Pancreas (tissue), 10 donors: ENCODE data around the gene KHDC3L. TPM values are rescaled to one million over a fixed set of nuclear protein-coding genes. Genes with fewer than 3 reads are reported as not detected.

ENCODE experiments used
- ATAC-seq, 4 donors: fragments of 200-7000 bp; cut with Tn5 transposase; one replicate each; pipeline versions ENCODE4 v1.8.0 to v1.9.1; 2020; ENCODE audit warnings: mild to moderate bottlenecking in 4 of 4, moderate library complexity in 4 of 4
- DNase-seq, 6 donors: peaks; one replicate each; pipeline ENCODE4 v3.0.0-alpha.2; 2020
- FAIRE-seq: peaks from 2 replicates; lab custom pipeline; 2012; peaks lifted over from hg19 to GRCh38; lab: Jason Lieb, UNC
- H3K27ac ChIP-seq, 4 donors: fragments of 200-600 bp; sonication (generic); 1 replicate in 3 of 4; 2 replicates in 1 of 4; pipeline versions ENCODE4 v1.5.0 to v1.8.0; 2020
- H3K27me3 ChIP-seq, 4 donors: fragments of 200-600 bp; one replicate each; pipeline ENCODE4 v1.8.0; 2021
- H3K36me3 ChIP-seq, 3 donors: fragments of 200-600 bp; sonication (generic) in 1 of 3; one replicate each; pipeline versions ENCODE4 v1.5.0 to v1.8.0; 2020 to 2021
- H3K4me1 ChIP-seq, 3 donors: fragments of 200-600 bp; one replicate each; pipeline ENCODE4 v1.8.0; 2021
- H3K4me3 ChIP-seq, 4 donors: fragments of 200-600 bp; sonication (generic) in 2 of 4; one replicate each; pipeline versions ENCODE4 v1.5.0 to v1.8.0; 2020 to 2021
- H3K9me3 ChIP-seq, 4 donors: fragments of 200-600 bp; one replicate each; pipeline ENCODE4 v1.8.0; 2021
- CTCF ChIP-seq, 4 donors: fragments of 200-600 bp; sonication (generic) in 3 of 4; IDR thresholded peaks; one replicate each; pipeline versions ENCODE4 v1.5.0 to v1.8.0; 2021; ENCODE audit warnings: antibody characterized with exemption in 4 of 4
- WGBS, 2 donors: extraction: QIAGEN DNeasy Blood & Tissue Kit; methylation state at CpG; one replicate each; pipeline ENCODE4 v1.1.7; 2013; 5-methylcytosine and 5-hydroxymethylcytosine counted together
- intact Hi-C, 3 donors: fragments of 100-400 bp; cut with DNase I; formaldehyde crosslinking; loops; one replicate each; pipeline versions ENCODE4 v1.11.1 to v1.14.2; 2022
- polyA plus RNA-seq, 2 donors: library from polyadenylated mRNA; stranded (reverse); fragments of 200-250 nt; gene quantifications; one replicate each; pipeline ENCODE4 v1.2.3, GENCODE V29; 2013
- total RNA-seq, 6 donors: library from RNA; stranded (reverse); fragmentation: NEBNext Ultra II Directional in 4 of 6; extraction: Animal tissue kit (Norgen Biotek cat#: 25700) in 4 of 6; gene quantifications; one replicate each; pipeline versions ENCODE4 v1.2.1 to v1.2.4, GENCODE V29; 2021 to 2023
- donor health status: healthy with polysubstance abuse.
- donor health status: DM: no; HTN: no; CAD: no; lungs with moderate emphysema.
- donor health status: DM: no; HTN: no; CAD: no.
- donor health status: control.
- donor health status: control.
- donor health status: Bipolar disorder and iron deficiency.
- donor health status: DM: yes; HTN: yes; CAD: no.
- donor health status: DM: no; HTN: no; CAD: no.
- donor health status: DM: no; HTN: no; CAD: no.
- donor health status: DM: yes; HTN: yes; CAD: no.

Gene KHDC3L
- total and polyA plus RNA-seq, 8 donors = not detected

- no peak overlapping the region for H3K4me3 ChIP-seq
- H3K4me1 ChIP-seq = no peaks in the 10 kb centered on the region
- 83 to 88% methylated on average over 9 of the region's 9 CpGs for WGBS, 2 donors
- no peaks in the 10 kb centered on the region for H3K9me3 ChIP-seq
- intact Hi-C loops = no loop called here
- DNase-seq = no peak
- H3K27me3 ChIP-seq = no peaks in the 10 kb centered on the region
- no peak for FAIRE-seq
- H3K27ac ChIP-seq = no peak overlapping the region
- no peak for TF ChIP-seq CTCF (IDR thresholded peaks at IDR 0.05)
- ATAC-seq = no peak
- no peaks in the 10 kb centered on the region for H3K36me3 ChIP-seq
Observed at GRCh38 chr6:73364549-73364948, 2.1 kb downstream of the KHDC3L start.

GRCh38 chr6:73367761-73368355 is 5.4 kb downstream of the KHDC3L start:
- TF ChIP-seq CTCF (IDR thresholded peaks at IDR 0.05) = no peak
- ATAC-seq = no peak
- Histone ChIP-seq H3K9me3 (no peaks in the 10 kb centered on the region), H3K27ac (no peak overlapping the region), H3K36me3 (no peaks in the 10 kb centered on the region), H3K4me1 (no peaks in the 10 kb centered on the region), H3K27me3 (no peaks in the 10 kb centered on the region), H3K4me3 (no peak overlapping the region)
- WGBS, 2 donors = 52 to 60% methylated on average over 16 of the region's 16 CpGs
- no peak for FAIRE-seq
- intact Hi-C loops = no loop called here
- no peak for DNase-seq

DNA sequence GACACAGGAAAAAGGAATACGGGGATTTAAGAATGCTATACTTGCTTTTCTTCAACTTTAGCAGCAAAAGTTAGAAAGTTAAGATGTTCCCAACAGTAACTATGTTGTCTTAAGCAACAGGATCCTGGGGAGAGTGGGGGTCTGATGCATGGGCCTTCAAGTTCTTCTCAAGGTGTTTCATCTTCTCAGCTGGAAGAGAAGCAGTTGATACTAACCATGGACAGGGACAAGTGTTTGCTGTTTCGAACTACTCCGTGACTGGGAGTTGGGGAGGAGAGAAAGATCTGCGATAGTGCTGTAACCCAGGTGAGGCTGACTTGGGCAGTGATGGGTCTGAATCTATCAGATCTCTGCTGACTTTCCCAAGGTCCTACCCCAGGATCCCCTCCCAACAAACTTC is 6.2 kb downstream of the KHDC3L start:
- no peak for TF ChIP-seq CTCF (IDR thresholded peaks at IDR 0.05)
- WGBS, 2 donors = 87 to 94% methylated on average over 4 of the region's 4 CpGs
- no peaks in the 10 kb centered on the region for H3K36me3 ChIP-seq
- DNase-seq = no peak
- ATAC-seq = no peak
- no peak overlapping the region for H3K4me3 ChIP-seq
- intact Hi-C loops = no loop called here
- no peaks in the 10 kb centered on the region for H3K4me1 ChIP-seq
- no peaks in the 10 kb centered on the region for H3K9me3 ChIP-seq
- no peaks in the 10 kb centered on the region for H3K27me3 ChIP-seq
- no peak for FAIRE-seq
- H3K27ac ChIP-seq = no peak overlapping the region

DNA sequence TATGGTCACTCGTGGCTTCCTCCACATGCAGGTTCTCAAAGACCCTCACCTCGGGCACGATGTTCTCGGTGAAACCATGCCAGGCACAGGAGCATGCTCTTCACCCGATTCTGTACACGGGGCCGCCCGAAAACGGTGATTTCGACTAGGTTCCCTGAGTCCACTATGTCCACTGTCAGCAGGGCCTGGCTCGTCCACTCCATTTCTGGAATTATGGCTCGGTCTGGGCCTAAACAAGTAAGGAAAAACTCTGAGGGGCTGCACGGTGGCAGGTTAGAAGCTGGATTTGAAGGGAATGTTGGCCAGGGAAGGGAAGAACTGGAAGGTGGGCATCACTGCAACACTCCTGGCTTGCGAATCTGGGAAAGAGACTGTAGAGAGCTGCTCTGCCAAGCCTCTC is 6.7 kb downstream of the KHDC3L start:
- ATAC-seq (no peak), DNase-seq (no peak), FAIRE-seq (no peak)
- no peaks in the 10 kb centered on the region for H3K36me3 ChIP-seq
- H3K27me3 ChIP-seq = no peaks in the 10 kb centered on the region
- no peak overlapping the region for H3K4me3 ChIP-seq
- H3K9me3 ChIP-seq = no peaks in the 10 kb centered on the region
- WGBS, 2 donors = 81 to 89% methylated on average over 14 of the region's 14 CpGs
- H3K4me1 ChIP-seq = no peaks in the 10 kb centered on the region
- TF ChIP-seq CTCF (IDR thresholded peaks at IDR 0.05) = no peak
- no peak overlapping the region for H3K27ac ChIP-seq
- intact Hi-C loops = no loop called here

DNA sequence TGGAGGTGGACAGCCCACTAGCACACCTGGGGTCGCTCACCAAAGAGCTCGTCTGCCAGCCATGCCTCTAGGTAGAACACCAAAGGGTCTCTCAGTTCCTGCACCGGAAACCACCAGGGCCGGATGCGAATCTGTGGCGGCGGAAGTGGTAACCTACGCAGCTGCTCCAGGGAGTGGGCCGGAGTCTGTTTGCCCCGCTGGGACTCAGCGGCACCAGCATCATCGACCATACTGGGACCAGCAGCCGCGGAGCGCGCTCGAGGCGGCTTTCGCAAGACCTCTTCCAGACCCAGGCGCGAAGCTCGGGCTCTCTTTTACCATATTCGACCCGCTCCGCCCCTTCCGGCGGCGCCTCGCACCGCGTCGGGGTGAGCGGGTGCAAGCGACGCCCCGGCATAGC is 7.1 kb downstream of the KHDC3L start, which contains the start of gene OOEP:
Gene OOEP (minus strand): TSS at position 335 of the 400 bp plus-strand sequence. CDS start 105 bp downstream, at position 230.
- no peaks in the 10 kb centered on the region for H3K27me3 ChIP-seq
- H3K9me3 ChIP-seq = no peaks in the 10 kb centered on the region
- ATAC-seq = no peak
- no peaks in the 10 kb centered on the region for H3K36me3 ChIP-seq
- WGBS, 2 donors = 95% methylated on average over 36 of the region's 36 CpGs
- no peak for TF ChIP-seq CTCF (IDR thresholded peaks at IDR 0.05)
- FAIRE-seq = no peak
- intact Hi-C loops = no loop called here
- no peak within 1 kb of the TSS for H3K27ac ChIP-seq
- no peaks in the 10 kb centered on the region for H3K4me1 ChIP-seq
- H3K4me3 ChIP-seq = no peak within 1 kb of the TSS
- DNase-seq = peak in 1 of 6 donors; percentile 54
